ENCODE results near the gene CDH3.

DNA sequence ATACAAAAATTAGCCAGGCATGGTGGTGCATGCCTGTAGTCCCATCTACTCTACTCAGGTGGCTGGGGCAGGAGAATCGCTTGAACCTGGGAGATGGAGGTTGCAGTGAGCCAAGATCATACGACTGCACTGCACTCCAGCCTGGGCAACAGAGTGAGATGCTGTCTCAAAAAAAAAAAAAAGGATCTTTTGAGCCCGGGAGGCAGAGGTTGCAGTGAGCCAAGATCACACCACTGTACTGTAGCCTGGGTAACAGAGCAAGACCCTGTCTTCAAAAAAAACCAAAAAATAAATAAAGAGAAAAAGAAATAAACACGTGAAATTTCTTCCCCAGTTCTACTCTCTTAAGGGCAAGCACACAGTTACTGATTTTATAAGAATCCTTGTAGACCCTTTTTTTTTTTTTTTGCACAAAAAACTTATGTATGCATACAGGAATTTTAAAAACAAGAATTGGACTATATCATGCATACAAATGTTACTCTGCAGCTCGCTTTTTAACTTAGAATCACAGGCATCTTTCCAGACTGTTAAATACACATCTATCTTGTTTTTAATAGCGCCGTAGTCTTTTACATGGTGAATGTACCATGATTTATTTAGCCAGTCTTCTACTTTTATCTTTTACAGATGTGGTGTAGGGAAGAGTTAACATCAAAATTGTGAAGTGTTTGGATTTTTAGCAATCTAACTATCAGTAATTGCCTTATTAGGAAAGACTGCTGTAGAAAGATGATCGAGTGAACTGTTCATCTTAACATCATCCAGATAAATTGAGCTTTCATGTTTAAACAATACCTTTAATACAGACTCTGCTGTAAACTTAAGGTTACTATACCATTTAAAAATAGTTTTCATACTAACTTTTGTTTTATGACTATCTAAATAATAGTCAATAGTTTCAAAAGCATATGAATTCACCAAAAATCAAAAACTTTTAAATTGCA lies 14.6 kb downstream of the CDH3 start:
- TF ChIP-seq, protein P1, sequence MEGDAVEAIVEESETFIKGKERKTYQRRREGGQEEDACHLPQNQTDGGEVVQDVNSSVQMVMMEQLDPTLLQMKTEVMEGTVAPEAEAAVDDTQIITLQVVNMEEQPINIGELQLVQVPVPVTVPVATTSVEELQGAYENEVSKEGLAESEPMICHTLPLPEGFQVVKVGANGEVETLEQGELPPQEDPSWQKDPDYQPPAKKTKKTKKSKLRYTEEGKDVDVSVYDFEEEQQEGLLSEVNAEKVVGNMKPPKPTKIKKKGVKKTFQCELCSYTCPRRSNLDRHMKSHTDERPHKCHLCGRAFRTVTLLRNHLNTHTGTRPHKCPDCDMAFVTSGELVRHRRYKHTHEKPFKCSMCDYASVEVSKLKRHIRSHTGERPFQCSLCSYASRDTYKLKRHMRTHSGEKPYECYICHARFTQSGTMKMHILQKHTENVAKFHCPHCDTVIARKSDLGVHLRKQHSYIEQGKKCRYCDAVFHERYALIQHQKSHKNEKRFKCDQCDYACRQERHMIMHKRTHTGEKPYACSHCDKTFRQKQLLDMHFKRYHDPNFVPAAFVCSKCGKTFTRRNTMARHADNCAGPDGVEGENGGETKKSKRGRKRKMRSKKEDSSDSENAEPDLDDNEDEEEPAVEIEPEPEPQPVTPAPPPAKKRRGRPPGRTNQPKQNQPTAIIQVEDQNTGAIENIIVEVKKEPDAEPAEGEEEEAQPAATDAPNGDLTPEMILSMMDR (IDR thresholded peaks at IDR 0.05) = no peak
- TF ChIP-seq POLR2A (IDR thresholded peaks at IDR 0.05) = no peak

Measured in tibial nerve (tissue), 3 donors.